GM12878 (cell line): Measurements from ENCODE around the gene AP2B1. TPM values are rescaled to one million over a fixed set of nuclear protein-coding genes. Genes with fewer than 3 reads are reported as not detected.

ENCODE experiments used
- ATAC-seq: fragments of 200-7000 bp; cut with Tn5 transposase; 3 replicates; pipeline ENCODE4 v1.9.1; 2020; ENCODE audit warnings: mild to moderate bottlenecking, moderate library complexity
- BruUV-seq: library from RNA; stranded (reverse); fragments of 400-500 nt; replicated peaks from 2 replicates; lab custom pipeline; 2021; lab: Mats Ljungman, UMichigan
- CTCF ChIA-PET: fragments of 300-600 bp; sonication (Branson Sonifier 250); formaldehyde crosslinking; extraction: SDS; loops from one replicate; lab custom pipeline; 2021; ENCODE audit warnings: inconsistent platforms; lab: Yijun Ruan, JAX
- POLR2A ChIA-PET: fragments of 350-600 bp; formaldehyde crosslinking; extraction: SDS; loops from one replicate; lab custom pipeline; 2021; ENCODE audit warnings: inconsistent platforms; lab: Charles Lee
- RAD21 ChIA-PET: fragments of 300-600 bp; sonication (Branson Sonifier 250); formaldehyde crosslinking; loops from one replicate; lab custom pipeline; 2023; ENCODE audit warnings: antibody characterized with exemption; ENCODE audit not compliant: unreplicated experiment; lab: Charles Lee
- SMC1A ChIA-PET: fragments of 300-600 bp; sonication (Branson Sonifier 250); formaldehyde crosslinking; loops from one replicate; lab custom pipeline; 2023; ENCODE audit not compliant: unreplicated experiment, uncharacterized antibody; lab: Charles Lee
- DNase-seq: peaks from one replicate; pipeline ENCODE4 v3.0.0-alpha.2; 2011; ENCODE audit warnings: low read depth, low spot score
- FAIRE-seq: peaks from 3 replicates; lab custom pipeline; 2011; peaks lifted over from hg19 to GRCh38; lab: Jason Lieb, UNC
- H2AFZ ChIP-seq: 2 replicates; pipeline ENCODE4 v1.6.0; 2011; ENCODE audit warnings: low read depth, low read length, control low read depth; ENCODE audit not compliant: control insufficient read depth
- H3K27ac ChIP-seq: 2 replicates; pipeline ENCODE4 v1.5.1; 2011; ENCODE audit warnings: control low read depth; ENCODE audit not compliant: control insufficient read depth, insufficient read depth
- H3K27me3 ChIP-seq, 2 experiments: replicated peaks in 1 of 2; 2 replicates each; pipeline versions ENCODE4 v1.6.0 to v1.6.1; 2011; ENCODE audit warnings: low read length in 1 of 2; ENCODE audit not compliant: control insufficient read depth in 2 of 2, insufficient read depth in 2 of 2
- H3K36me3 ChIP-seq, 2 experiments: 2 replicates each; pipeline ENCODE4 v1.5.1; 2011; ENCODE audit warnings: low read length in 1 of 2; ENCODE audit not compliant: control insufficient read depth in 2 of 2, insufficient read depth in 2 of 2
- H3K4me1 ChIP-seq: 2 replicates; pipeline ENCODE4 v1.6.1; 2011; ENCODE audit warnings: mild to moderate bottlenecking, low read length, moderate library complexity, mixed read lengths; ENCODE audit not compliant: control insufficient read depth, insufficient read depth
- H3K4me2 ChIP-seq: 2 replicates; pipeline ENCODE4 v1.6.0; 2011; ENCODE audit warnings: control low read depth; ENCODE audit not compliant: control insufficient read depth, insufficient read depth
- H3K4me3 ChIP-seq: fragments of 200-600 bp; sonication (generic); 2 replicates; pipeline ENCODE4 v1.5.1; 2016
- H3K79me2 ChIP-seq: 2 replicates; pipeline ENCODE4 v1.6.0; 2011; ENCODE audit warnings: low read length; ENCODE audit not compliant: control insufficient read depth, insufficient read depth
- H3K9ac ChIP-seq: 2 replicates; pipeline ENCODE4 v1.8.0; 2011; ENCODE audit warnings: low read length, control low read depth, mixed read lengths; ENCODE audit not compliant: control insufficient read depth, insufficient read depth
- H3K9me3 ChIP-seq: replicated peaks from 3 replicates; pipeline ENCODE4 v1.5.1; 2011; ENCODE audit warnings: mild to moderate bottlenecking, low read length; ENCODE audit not compliant: control insufficient read depth, insufficient read depth
- H4K20me1 ChIP-seq: 2 replicates; pipeline ENCODE4 v1.6.0; 2011; ENCODE audit not compliant: control insufficient read depth, insufficient read depth
- CBFB ChIP-seq: IDR thresholded peaks from 2 replicates; pipeline ENCODE4 v1.6.1; 2016; ENCODE audit warnings: antibody characterized with exemption, low read depth
- CBX5 ChIP-seq: sonication (generic); IDR thresholded peaks from 2 replicates; pipeline ENCODE4 v1.6.1; 2016; ENCODE audit warnings: low read depth, moderate library complexity, mild to moderate bottlenecking, inconsistent platforms
- DPF2 ChIP-seq: fragments of 450-650 bp; IDR thresholded peaks from 2 replicates; pipeline ENCODE4 v1.6.1; 2017; ENCODE audit warnings: mild to moderate bottlenecking
- JUNB ChIP-seq: IDR thresholded peaks from 2 replicates; pipeline ENCODE4 v1.6.1; 2016; ENCODE audit warnings: antibody characterized with exemption, mild to moderate bottlenecking
- NBN ChIP-seq: fragments of 450-650 bp; IDR thresholded peaks from 2 replicates; pipeline ENCODE4 v1.6.1; 2016
- NRF1 ChIP-seq: conservative IDR thresholded peaks from 2 replicates; pipeline ENCODE4 v1.6.1; 2011; ENCODE audit warnings: mild to moderate bottlenecking, low read depth, low read length, improper control_type of control experiment
- PML ChIP-seq: IDR thresholded peaks from 2 replicates; pipeline ENCODE4 v1.6.1; 2012; ENCODE audit warnings: low read length, inconsistent platforms
- RB1 ChIP-seq: fragments of 450-650 bp; formaldehyde crosslinking; IDR thresholded peaks from 2 replicates; pipeline ENCODE4 v1.6.1; 2017; ENCODE audit warnings: mild to moderate bottlenecking, borderline replicate concordance
- RCOR1 ChIP-seq: conservative IDR thresholded peaks from 2 replicates; pipeline ENCODE4 v1.6.1; 2012; ENCODE audit warnings: low read depth, low read length, improper control_type of control experiment
- SREBF2 ChIP-seq: IDR thresholded peaks from 2 replicates; pipeline ENCODE4 v1.6.1; 2012; ENCODE audit warnings: mild to moderate bottlenecking, low read length
- ZNF24 ChIP-seq: fragments of 450-650 bp; IDR thresholded peaks from 2 replicates; pipeline ENCODE4 v1.6.1; 2017; ENCODE audit warnings: antibody characterized with exemption, mild to moderate bottlenecking
- WGBS: methylation state at CpG from one replicate; pipeline ENCODE4 v1.1.6; 2016; ENCODE audit warnings: low lambda C conversion rate; ENCODE audit not compliant: insufficient replicate concordance, insufficient coverage; ENCODE audit errors: missing lambda C conversion rate; 5-methylcytosine and 5-hydroxymethylcytosine counted together
- in situ Hi-C: fragments of 300-500 bp; cut with MboI; formaldehyde crosslinking; loops from 9 replicates; pipeline ENCODE4 v1.14.3; 2018; ENCODE audit warnings: mixed read lengths
- intact Hi-C: fragments of 100-400 bp; cut with micrococcal nuclease; formaldehyde crosslinking; loops from one replicate; pipeline ENCODE4 v1.14.2; 2022; ENCODE audit not compliant: unreplicated experiment
- polyA plus RNA-seq, 11 experiments: library from polyadenylated mRNA; depleted of rRNA in 4 of 11; unstranded in 6 of 11; stranded (reverse) in 5 of 11; fragments of >200 nt; fragmentation: Nextera tagmentation in 4 of 11; fragmentation: Illumina TruSeq in 1 of 11; extraction: Ambion mirVana in 4 of 11; extraction: Trizol in 1 of 11; gene quantifications; 1 replicate in 1 of 11; 2 replicates in 10 of 11; pipeline versions ENCODE4 v1.2.1 to v1.2.3, GENCODE V29; 2011 to 2016; ENCODE audit warnings: inconsistent platforms in 2 of 11, missing spikeins in 2 of 11, low read depth in 1 of 11
- total RNA-seq, 4 experiments: library from RNA; depleted of rRNA in 3 of 4; stranded (reverse); fragments of >200 nt in 3 of 4; fragmentation: Illumina TruSeq in 1 of 4; extraction: Trizol in 1 of 4; gene quantifications; 2 replicates each; pipeline versions ENCODE4 v1.2.1 to v1.2.3, GENCODE V29; 2013 to 2021
- TF ChIP-seq, protein P1 (sequence below), 3 experiments: IDR thresholded peaks in 2 of 3; conservative IDR thresholded peaks in 1 of 3; 2 replicates each; pipeline ENCODE4 v1.5.1; 2011; ENCODE audit warnings: low read depth in 3 of 3, low read length in 3 of 3, mild to moderate bottlenecking in 3 of 3, control low read depth in 2 of 3, moderate library complexity in 2 of 3, inconsistent platforms in 1 of 3, mixed read lengths in 1 of 3; ENCODE audit not compliant: control insufficient read depth in 2 of 3, insufficient read depth in 1 of 3; ENCODE audit errors: extremely low read depth in 1 of 3
- TF ChIP-seq, protein P2 (sequence below): fragments of 450-650 bp; formaldehyde crosslinking; IDR thresholded peaks from 2 replicates; pipeline ENCODE4 v1.5.0; 2022; ENCODE audit warnings: mild to moderate bottlenecking, missing genetic modification characterization

AP2B1 gene
- total and polyA plus RNA-seq, 10 of the 15 experiments (the other 5 are each of a cell fraction or from before 2014, with no cell fraction given) = 18.6 to 112 (median 53.9) TPM

DNA sequence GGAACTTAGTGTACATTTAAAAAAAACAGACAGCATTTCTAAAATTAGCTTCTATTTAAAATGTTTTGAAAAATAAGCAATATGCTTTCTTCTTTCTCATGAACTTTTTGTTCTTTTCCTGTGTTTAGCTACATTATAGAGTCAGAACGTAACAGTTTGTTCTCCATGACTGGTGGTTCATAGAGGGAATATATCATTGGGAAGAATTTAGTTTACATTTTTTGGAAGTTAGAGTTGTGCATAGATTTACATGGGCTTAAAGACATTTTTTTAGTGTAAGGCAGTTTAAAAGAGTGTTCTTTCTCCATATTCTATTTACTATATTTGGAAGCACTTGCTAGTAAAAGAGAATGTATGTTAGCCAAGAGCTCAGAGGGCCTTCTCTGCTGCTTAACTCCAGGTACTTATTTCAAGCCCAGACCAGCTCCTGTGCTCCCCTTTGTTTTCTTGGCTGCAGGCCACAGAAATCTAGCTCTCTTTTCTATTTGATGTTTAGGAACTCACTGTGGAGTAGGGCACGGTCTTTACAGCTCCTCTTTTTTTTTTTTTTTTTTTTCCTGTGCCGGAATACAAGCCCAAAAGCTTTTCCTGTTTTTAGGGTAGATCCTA, 20.2 kb downstream of the AP2B1 start:
- ChIA-PET RAD21 (interaction anchor here (1.5 kb wide), 1 partner anchor 140 kb away, joined by 4 read pairs; no protein-coding TSS in a partner anchor), SMC1A (interaction anchor here (0.6 to 2.5 kb wide), 6 partner anchors 10 to 270 kb away, joined by 3 to 7 read pairs (median 3); no protein-coding TSS in a partner anchor), CTCF (interaction anchor here (0.6 to 2.2 kb wide), 7 partner anchors 10 to 209 kb away, joined by 3 to 9 read pairs (median 4); no protein-coding TSS in a partner anchor), POLR2A (interaction anchor here (0.6 kb wide), 3 partner anchors 28 to 410 kb away, joined by 3 to 4 read pairs (median 4); partner anchors contain the start of gene SLFN14)
- no peaks in the 10 kb centered on the region for H3K27me3 ChIP-seq
- H3K9me3 ChIP-seq = no peaks in the 10 kb centered on the region
- no peak overlapping the region for H3K27ac ChIP-seq
- TF ChIP-seq RB1 = no peak
- TF ChIP-seq CBX5 = no peak
- H3K79me2 ChIP-seq = no peaks in the 10 kb centered on the region
- H3K4me3 ChIP-seq = no peak overlapping the region
- no TSS peak for BruUV-seq
- WGBS = 90% methylated on average over 2 of the region's 3 CpGs
- no peak for DNase-seq
- no peaks in the 10 kb centered on the region for H4K20me1 ChIP-seq
- no peak overlapping the region for H3K4me2 ChIP-seq
- H2AFZ ChIP-seq = no peak overlapping the region
- FAIRE-seq = no peak
- no peak for ATAC-seq
- H3K9ac ChIP-seq = no peak overlapping the region
- no peaks in the 10 kb centered on the region for H3K4me1 ChIP-seq
- H3K36me3 ChIP-seq = peaks cover 0 to 21% of the 10 kb centered on the region in 2 experiments; a peak in 2 of 4 replicates
- in situ Hi-C loops = loop anchor here (5.0 kb wide), 1 partner anchor 140 kb away; no protein-coding TSS in a partner anchor
- intact Hi-C loops = no loop called here

DNA sequence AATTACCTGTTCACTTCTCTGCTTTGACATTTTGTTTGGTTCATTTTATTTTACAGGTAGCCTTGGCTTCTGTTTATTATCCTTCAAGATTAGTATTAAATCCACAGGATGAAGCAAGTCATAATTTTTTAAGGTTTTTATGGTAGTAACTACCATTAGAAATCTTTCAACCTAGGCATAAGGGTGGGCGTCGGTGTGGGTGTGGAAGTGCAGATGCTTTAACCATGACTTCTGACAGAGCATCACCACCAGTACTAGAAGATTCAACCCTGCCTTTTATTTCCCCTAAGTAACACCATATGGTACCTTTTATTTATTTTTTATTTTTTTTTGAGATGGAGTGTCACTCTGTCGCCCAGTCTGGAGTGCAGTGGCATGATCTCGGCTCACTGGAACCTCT, 22.7 kb downstream of the AP2B1 start:
- WGBS = 84% methylated on average over 4 of the region's 4 CpGs
- H3K27ac ChIP-seq = no peak overlapping the region
- peaks cover 0 to 18% of the 10 kb centered on the region in 2 experiments; a peak in 2 of 4 replicates for H3K36me3 ChIP-seq
- no peaks in the 10 kb centered on the region for H3K4me1 ChIP-seq
- no peaks in the 10 kb centered on the region for H3K79me2 ChIP-seq
- H4K20me1 ChIP-seq = no peaks in the 10 kb centered on the region
- no peaks in the 10 kb centered on the region for H3K27me3 ChIP-seq
- no peak for ATAC-seq
- in situ Hi-C loops = loop anchor here (5.0 kb wide), 1 partner anchor 137 kb away; no protein-coding TSS in a partner anchor
- H3K4me3 ChIP-seq = no peak overlapping the region
- no peak overlapping the region for H3K4me2 ChIP-seq
- SMC1A ChIA-PET = no interaction called here
- H2AFZ ChIP-seq = no peak overlapping the region
- DNase-seq = no peak
- RAD21 ChIA-PET = no interaction called here
- no peak overlapping the region for H3K9ac ChIP-seq
- POLR2A ChIA-PET = no interaction called here
- FAIRE-seq = no peak
- no TSS peak for BruUV-seq
- CTCF ChIA-PET = no interaction called here
- H3K9me3 ChIP-seq = no peaks in the 10 kb centered on the region
- intact Hi-C loops = no loop called here
- TF ChIP-seq DPF2 (no peak), CBFB (no peak), SREBF2 (no peak), RCOR1 (no peak), NBN (no peak), NRF1 (no peak), JUNB (no peak), ZNF24 (no peak), PML (no peak)
- TF ChIP-seq, protein P1, sequence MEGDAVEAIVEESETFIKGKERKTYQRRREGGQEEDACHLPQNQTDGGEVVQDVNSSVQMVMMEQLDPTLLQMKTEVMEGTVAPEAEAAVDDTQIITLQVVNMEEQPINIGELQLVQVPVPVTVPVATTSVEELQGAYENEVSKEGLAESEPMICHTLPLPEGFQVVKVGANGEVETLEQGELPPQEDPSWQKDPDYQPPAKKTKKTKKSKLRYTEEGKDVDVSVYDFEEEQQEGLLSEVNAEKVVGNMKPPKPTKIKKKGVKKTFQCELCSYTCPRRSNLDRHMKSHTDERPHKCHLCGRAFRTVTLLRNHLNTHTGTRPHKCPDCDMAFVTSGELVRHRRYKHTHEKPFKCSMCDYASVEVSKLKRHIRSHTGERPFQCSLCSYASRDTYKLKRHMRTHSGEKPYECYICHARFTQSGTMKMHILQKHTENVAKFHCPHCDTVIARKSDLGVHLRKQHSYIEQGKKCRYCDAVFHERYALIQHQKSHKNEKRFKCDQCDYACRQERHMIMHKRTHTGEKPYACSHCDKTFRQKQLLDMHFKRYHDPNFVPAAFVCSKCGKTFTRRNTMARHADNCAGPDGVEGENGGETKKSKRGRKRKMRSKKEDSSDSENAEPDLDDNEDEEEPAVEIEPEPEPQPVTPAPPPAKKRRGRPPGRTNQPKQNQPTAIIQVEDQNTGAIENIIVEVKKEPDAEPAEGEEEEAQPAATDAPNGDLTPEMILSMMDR (IDR thresholded peaks at IDR 0.05 in 2 of 3, conservative IDR thresholded peaks at IDR 0.05 in 1 of 3; ENCODE audit: control insufficient read depth in 2 of 3, extremely low read depth in 1 of 3, insufficient read depth in 1 of 3, low read depth in 3 of 3, low read length in 3 of 3) = no peak
- TF ChIP-seq, protein P2, sequence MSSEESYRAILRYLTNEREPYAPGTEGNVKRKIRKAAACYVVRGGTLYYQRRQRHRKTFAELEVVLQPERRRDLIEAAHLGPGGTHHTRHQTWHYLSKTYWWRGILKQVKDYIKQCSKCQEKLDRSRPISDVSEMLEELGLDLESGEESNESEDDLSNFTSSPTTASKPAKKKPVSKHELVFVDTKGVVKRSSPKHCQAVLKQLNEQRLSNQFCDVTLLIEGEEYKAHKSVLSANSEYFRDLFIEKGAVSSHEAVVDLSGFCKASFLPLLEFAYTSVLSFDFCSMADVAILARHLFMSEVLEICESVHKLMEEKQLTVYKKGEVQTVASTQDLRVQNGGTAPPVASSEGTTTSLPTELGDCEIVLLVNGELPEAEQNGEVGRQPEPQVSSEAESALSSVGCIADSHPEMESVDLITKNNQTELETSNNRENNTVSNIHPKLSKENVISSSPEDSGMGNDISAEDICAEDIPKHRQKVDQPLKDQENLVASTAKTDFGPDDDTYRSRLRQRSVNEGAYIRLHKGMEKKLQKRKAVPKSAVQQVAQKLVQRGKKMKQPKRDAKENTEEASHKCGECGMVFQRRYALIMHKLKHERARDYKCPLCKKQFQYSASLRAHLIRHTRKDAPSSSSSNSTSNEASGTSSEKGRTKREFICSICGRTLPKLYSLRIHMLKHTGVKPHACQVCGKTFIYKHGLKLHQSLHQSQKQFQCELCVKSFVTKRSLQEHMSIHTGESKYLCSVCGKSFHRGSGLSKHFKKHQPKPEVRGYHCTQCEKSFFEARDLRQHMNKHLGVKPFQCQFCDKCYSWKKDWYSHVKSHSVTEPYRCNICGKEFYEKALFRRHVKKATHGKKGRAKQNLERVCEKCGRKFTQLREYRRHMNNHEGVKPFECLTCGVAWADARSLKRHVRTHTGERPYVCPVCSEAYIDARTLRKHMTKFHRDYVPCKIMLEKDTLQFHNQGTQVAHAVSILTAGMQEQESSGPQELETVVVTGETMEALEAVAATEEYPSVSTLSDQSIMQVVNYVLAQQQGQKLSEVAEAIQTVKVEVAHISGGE = no peak
